Measurements from ENCODE around the gene PRPF40A.
"Not testable (repeated sequence)": the region's sequence is repeated elsewhere in the genome, so short reads cannot be mapped to it uniquely, and the experiment has no call there.

The PRPF40A gene
- long read RNA-seq, full-length matches to known transcripts = 6 of 802 reads
- long read RNA-seq, partial matches to known transcripts = 676 of 802 reads
- long read RNA-seq, other reads (novel, unspliced or antisense) = 120 of 802 reads

DNA sequence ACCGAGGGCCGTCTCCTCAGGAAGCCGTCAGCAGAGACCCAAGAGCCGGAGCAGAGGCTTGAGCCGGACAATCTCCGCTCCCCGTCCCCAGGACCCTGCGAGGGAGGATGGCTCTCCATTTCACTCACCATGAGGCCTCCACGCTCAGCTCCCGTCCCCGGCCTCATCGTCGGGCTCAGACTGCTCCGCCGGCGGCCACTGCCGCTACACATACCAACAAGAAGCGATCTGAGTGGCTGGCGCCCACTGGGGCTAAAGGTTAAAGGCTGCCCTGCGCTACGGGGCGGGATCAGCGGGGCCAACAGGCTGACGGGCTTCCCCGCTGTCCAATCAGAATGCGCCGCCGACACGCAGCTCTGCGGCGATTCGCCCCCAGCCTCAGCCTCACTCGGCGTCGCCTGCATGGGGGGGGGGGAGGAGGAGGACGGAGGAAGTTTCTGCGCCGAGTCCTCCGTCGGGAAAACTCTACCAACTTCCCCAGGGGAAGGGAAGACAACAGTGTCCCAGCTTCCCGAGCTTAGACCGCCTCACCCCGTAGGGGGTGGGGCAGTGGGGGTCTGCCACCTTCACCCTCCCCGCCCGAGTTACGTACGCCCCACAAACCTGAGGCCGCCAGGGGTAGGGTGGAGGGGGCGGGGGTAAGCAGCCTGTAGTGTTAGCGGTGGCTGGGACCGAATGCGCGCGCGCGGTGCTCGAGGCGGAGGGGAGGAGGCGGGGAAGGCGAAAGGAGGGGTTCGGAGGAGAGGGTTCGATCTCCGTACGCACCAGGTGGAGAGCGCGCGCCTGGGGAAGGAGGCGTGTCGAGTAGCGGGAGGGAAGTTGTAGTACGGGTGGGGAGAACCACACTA is at the start of gene PRPF40A:
Gene PRPF40A, minus strand, starts transcription at position 234 of the 848 bp plus-strand sequence. Its CDS starts 22 bp downstream, at position 212.
- no peaks in the 10 kb centered on the region for H3K27me3 ChIP-seq (ENCODE audit: insufficient read depth, poor library complexity, severe bottlenecking)
- TF ChIP-seq GABPA (IDR thresholded peaks at IDR 0.05; ENCODE audit: low read depth) (no peak; the same call in 1 of the 2 replicates), POLR2AphosphoS5 (IDR thresholded peaks at IDR 0.05; ENCODE audit: low read depth) (peak; percentile 95), SPI1 (IDR thresholded peaks at IDR 0.05; ENCODE audit: borderline replicate concordance, low read depth) (peak; percentile 42; the same call in 1 of the 2 replicates)
- TF ChIP-seq, protein P1, sequence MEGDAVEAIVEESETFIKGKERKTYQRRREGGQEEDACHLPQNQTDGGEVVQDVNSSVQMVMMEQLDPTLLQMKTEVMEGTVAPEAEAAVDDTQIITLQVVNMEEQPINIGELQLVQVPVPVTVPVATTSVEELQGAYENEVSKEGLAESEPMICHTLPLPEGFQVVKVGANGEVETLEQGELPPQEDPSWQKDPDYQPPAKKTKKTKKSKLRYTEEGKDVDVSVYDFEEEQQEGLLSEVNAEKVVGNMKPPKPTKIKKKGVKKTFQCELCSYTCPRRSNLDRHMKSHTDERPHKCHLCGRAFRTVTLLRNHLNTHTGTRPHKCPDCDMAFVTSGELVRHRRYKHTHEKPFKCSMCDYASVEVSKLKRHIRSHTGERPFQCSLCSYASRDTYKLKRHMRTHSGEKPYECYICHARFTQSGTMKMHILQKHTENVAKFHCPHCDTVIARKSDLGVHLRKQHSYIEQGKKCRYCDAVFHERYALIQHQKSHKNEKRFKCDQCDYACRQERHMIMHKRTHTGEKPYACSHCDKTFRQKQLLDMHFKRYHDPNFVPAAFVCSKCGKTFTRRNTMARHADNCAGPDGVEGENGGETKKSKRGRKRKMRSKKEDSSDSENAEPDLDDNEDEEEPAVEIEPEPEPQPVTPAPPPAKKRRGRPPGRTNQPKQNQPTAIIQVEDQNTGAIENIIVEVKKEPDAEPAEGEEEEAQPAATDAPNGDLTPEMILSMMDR (IDR thresholded peaks at IDR 0.05; ENCODE audit: insufficient read depth, low read length) = no peak
- TF ChIP-seq, protein P2, sequence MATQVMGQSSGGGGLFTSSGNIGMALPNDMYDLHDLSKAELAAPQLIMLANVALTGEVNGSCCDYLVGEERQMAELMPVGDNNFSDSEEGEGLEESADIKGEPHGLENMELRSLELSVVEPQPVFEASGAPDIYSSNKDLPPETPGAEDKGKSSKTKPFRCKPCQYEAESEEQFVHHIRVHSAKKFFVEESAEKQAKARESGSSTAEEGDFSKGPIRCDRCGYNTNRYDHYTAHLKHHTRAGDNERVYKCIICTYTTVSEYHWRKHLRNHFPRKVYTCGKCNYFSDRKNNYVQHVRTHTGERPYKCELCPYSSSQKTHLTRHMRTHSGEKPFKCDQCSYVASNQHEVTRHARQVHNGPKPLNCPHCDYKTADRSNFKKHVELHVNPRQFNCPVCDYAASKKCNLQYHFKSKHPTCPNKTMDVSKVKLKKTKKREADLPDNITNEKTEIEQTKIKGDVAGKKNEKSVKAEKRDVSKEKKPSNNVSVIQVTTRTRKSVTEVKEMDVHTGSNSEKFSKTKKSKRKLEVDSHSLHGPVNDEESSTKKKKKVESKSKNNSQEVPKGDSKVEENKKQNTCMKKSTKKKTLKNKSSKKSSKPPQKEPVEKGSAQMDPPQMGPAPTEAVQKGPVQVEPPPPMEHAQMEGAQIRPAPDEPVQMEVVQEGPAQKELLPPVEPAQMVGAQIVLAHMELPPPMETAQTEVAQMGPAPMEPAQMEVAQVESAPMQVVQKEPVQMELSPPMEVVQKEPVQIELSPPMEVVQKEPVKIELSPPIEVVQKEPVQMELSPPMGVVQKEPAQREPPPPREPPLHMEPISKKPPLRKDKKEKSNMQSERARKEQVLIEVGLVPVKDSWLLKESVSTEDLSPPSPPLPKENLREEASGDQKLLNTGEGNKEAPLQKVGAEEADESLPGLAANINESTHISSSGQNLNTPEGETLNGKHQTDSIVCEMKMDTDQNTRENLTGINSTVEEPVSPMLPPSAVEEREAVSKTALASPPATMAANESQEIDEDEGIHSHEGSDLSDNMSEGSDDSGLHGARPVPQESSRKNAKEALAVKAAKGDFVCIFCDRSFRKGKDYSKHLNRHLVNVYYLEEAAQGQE (IDR thresholded peaks at IDR 0.05; ENCODE audit: insufficient replicate concordance, low read depth) = peak; percentile 58
- H3K27ac ChIP-seq (replicated peaks) = peak within 1 kb of the TSS; percentile 99
- H3K4me3 ChIP-seq (replicated peaks; ENCODE audit: insufficient read depth, low read length) = peak within 1 kb of the TSS; percentile 79
- DNase-seq (ENCODE audit: low read depth in 1 of 2, low spot score in 1 of 2) = peak; percentile 94 to 99

DNA sequence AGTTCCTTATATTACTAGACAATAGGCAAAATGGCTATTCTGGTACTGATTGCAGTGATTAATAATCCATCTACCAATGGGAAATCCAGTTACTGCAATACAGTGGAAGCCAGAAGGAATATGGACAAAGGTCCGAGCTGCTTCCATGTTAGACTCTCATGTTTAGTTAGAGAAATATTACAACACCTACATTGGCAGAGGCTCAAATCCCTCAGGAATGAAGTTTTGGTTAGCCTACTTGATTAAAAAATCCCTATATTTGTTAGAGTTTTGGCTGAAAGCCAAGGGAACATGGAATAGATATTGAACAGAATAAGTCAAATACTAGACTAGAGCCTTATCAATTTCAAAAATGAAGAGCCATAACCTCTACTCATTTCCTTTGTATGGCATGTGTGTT is 49.7 kb upstream of the PRPF40A start:
- Histone ChIP-seq H3K27ac (replicated peaks) (no peak overlapping the region), H3K27me3 (ENCODE audit: insufficient read depth, poor library complexity, severe bottlenecking) (no peaks in the 10 kb centered on the region), H3K4me3 (replicated peaks; ENCODE audit: insufficient read depth, low read length) (no peak overlapping the region)
- TF ChIP-seq, protein P1 (IDR thresholded peaks at IDR 0.05; ENCODE audit: insufficient read depth, low read length) = no peak
- TF ChIP-seq GABPA (IDR thresholded peaks at IDR 0.05; ENCODE audit: low read depth) = no peak
- no peak for DNase-seq (ENCODE audit: low read depth in 1 of 2, low spot score in 1 of 2)

DNA sequence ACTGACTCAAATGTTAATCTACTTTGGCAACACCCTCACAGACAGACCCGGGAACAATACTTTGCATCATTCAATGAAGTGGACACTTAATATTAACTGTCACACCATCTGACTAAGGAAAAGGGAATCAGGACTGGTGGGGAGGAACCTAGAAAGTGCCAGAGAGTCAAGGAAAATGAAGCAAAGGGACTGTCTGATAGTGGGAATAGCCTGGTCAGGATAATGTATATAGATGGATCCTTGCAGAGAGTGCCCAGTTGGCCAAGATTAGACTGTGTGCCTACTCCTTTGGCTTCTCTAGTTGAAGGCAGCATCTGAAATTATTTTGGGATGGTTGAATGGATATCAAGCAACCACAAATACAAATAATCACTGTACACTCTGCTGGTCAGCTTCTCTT is 46.4 kb upstream of the PRPF40A start:
- H3K27me3 ChIP-seq (ENCODE audit: insufficient read depth, poor library complexity, severe bottlenecking) = no peaks in the 10 kb centered on the region
- no peak overlapping the region for H3K27ac ChIP-seq (replicated peaks)
- TF ChIP-seq GABPA (IDR thresholded peaks at IDR 0.05; ENCODE audit: low read depth) = no peak
- TF ChIP-seq SPI1 (IDR thresholded peaks at IDR 0.05; ENCODE audit: borderline replicate concordance, low read depth) = no peak
- no peak for TF ChIP-seq POLR2AphosphoS5 (IDR thresholded peaks at IDR 0.05; ENCODE audit: low read depth)
- TF ChIP-seq, protein P2 (IDR thresholded peaks at IDR 0.05; ENCODE audit: insufficient replicate concordance, low read depth) = no peak
- TF ChIP-seq, protein P1 (IDR thresholded peaks at IDR 0.05; ENCODE audit: insufficient read depth, low read length) = no peak
- H3K4me3 ChIP-seq (replicated peaks; ENCODE audit: insufficient read depth, low read length) = no peak overlapping the region
- no peak for DNase-seq (ENCODE audit: low read depth in 1 of 2, low spot score in 1 of 2)

DNA sequence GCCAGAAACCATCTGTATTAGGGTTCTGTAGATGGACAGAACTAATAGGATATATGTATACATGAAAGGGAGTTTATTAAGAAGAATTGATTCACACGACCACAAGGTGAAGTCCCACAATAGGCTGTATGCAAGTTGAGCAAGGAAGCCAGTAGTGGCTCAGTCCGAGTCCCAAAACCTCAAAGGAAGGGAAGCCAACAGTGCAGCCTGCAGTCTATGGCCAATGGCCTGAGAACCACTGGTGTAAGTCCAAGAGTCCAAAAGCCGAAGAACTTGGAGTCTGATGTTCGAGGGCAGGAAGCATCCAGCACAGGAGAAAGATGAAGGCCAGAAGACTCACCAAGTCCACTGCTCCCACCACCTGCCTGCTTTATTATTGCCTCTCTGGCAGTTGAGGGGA is 45.9 kb upstream of the PRPF40A start:
- not testable (repeated sequence) for H3K27ac ChIP-seq (replicated peaks); H3K27me3 ChIP-seq (ENCODE audit: insufficient read depth, poor library complexity, severe bottlenecking); DNase-seq (ENCODE audit: low read depth in 1 of 2, low spot score in 1 of 2); H3K4me3 ChIP-seq (replicated peaks; ENCODE audit: insufficient read depth, low read length)
